Measurements from ENCODE around the gene ASB16.

ASB16 gene

GRCh38 chr17:44159519-44160210 is 10.8 kb upstream of the ASB16 start:
- no peaks in the 10 kb centered on the region for H3K27me3 ChIP-seq
- TF ChIP-seq CTCF (IDR thresholded peaks at IDR 0.05): no peak
- peaks cover 47% of the 10 kb centered on the region for H3K36me3 ChIP-seq

GRCh38 chr17:44164476-44164875 is 6.0 kb upstream of the ASB16 start:
- TF ChIP-seq CTCF (IDR thresholded peaks at IDR 0.05): no peak
- no peaks in the 10 kb centered on the region for H3K4me1 ChIP-seq (ENCODE audit: control insufficient read depth in 1 of 2, insufficient read depth in 1 of 2, low read depth in 1 of 2, low read length in 1 of 2)
- peaks cover 21% of the 10 kb centered on the region for H3K36me3 ChIP-seq

More at GRCh38 chr17:44159519-44160210, 10.8 kb upstream of the ASB16 start:
- no peaks in the 10 kb centered on the region for H3K9me3 ChIP-seq
- no peaks in the 10 kb centered on the region for H3K4me1 ChIP-seq (ENCODE audit: control insufficient read depth in 1 of 2, insufficient read depth in 1 of 2, low read depth in 1 of 2, low read length in 1 of 2)
- H3K4me3 ChIP-seq (ENCODE audit: low read depth in 1 of 2, low read length in 1 of 2): no peak overlapping the region
- H3K27ac ChIP-seq: no peak overlapping the region

GRCh38 chr17:44167181-44167861 is 3.2 kb upstream of the ASB16 start:
- no peak for TF ChIP-seq CTCF (IDR thresholded peaks at IDR 0.05)
- H3K36me3 ChIP-seq: no peaks in the 10 kb centered on the region
- peaks cover 13% of the 10 kb centered on the region for H3K27me3 ChIP-seq
- no peaks in the 10 kb centered on the region for H3K9me3 ChIP-seq
- H3K4me1 ChIP-seq (ENCODE audit: control insufficient read depth in 1 of 2, insufficient read depth in 1 of 2, low read depth in 1 of 2, low read length in 1 of 2): no peaks in the 10 kb centered on the region
- no peak overlapping the region for H3K27ac ChIP-seq
- no peak overlapping the region for H3K4me3 ChIP-seq (ENCODE audit: low read depth in 1 of 2, low read length in 1 of 2)

More at GRCh38 chr17:44164476-44164875, 6.0 kb upstream of the ASB16 start:
- H3K4me3 ChIP-seq (ENCODE audit: low read depth in 1 of 2, low read length in 1 of 2): no peak overlapping the region
- H3K9me3 ChIP-seq: no peaks in the 10 kb centered on the region
- H3K27me3 ChIP-seq: no peaks in the 10 kb centered on the region
- no peak overlapping the region for H3K27ac ChIP-seq

- peaks cover 7% of the 10 kb centered on the region for H3K36me3 ChIP-seq
- no peaks in the 10 kb centered on the region for H3K4me1 ChIP-seq (ENCODE audit: control insufficient read depth in 1 of 2, insufficient read depth in 1 of 2, low read depth in 1 of 2, low read length in 1 of 2)
- peaks cover 13% of the 10 kb centered on the region for H3K27me3 ChIP-seq
- H3K9me3 ChIP-seq: no peaks in the 10 kb centered on the region
- TF ChIP-seq CTCF (IDR thresholded peaks at IDR 0.05): no peak
- H3K4me3 ChIP-seq (ENCODE audit: low read depth in 1 of 2, low read length in 1 of 2): no peak overlapping the region
- no peak overlapping the region for H3K27ac ChIP-seq
These were observed 387 bp upstream of the ASB16 start for GRCh38 chr17:44170135-44170498.

GRCh38 chr17:44171931-44172455 is 1.5 kb downstream of the ASB16 start:
- no peak for TF ChIP-seq CTCF (IDR thresholded peaks at IDR 0.05)
- H3K36me3 ChIP-seq: peaks cover 23% of the 10 kb centered on the region
- H3K9me3 ChIP-seq: no peaks in the 10 kb centered on the region
- no peak overlapping the region for H3K4me3 ChIP-seq (ENCODE audit: low read depth in 1 of 2, low read length in 1 of 2)
- peaks cover 13% of the 10 kb centered on the region for H3K27me3 ChIP-seq
- no peaks in the 10 kb centered on the region for H3K4me1 ChIP-seq (ENCODE audit: control insufficient read depth in 1 of 2, insufficient read depth in 1 of 2, low read depth in 1 of 2, low read length in 1 of 2)
- H3K27ac ChIP-seq: no peak overlapping the region

All from neutrophil (primary cell).